CD14-positive monocyte (primary cell): ENCODE measurements around the gene GMDS. TPM values are rescaled to one million over a fixed set of nuclear protein-coding genes. Genes with fewer than 3 reads are reported as not detected.

Experiments
- DNase-seq, 3 donors: peaks; one replicate each; pipeline ENCODE4 v3.0.0-alpha.2; 2011 to 2022
- H2AFZ ChIP-seq: 2 replicates; pipeline ENCODE4 v1.6.0; 2012; ENCODE audit warnings: mild to moderate bottlenecking, low read depth, low read length, inconsistent platforms; ENCODE audit not compliant: insufficient read depth, poor library complexity, severe bottlenecking
- H3K27ac ChIP-seq, 2 donors: 1 replicate in 1 of 2; 2 replicates in 1 of 2; pipeline ENCODE4 v1.5.1; 2012 to 2013; ENCODE audit warnings: low read length in 2 of 2, control low read depth in 1 of 2, inconsistent platforms in 1 of 2, low read depth in 1 of 2, mild to moderate bottlenecking in 1 of 2
- H3K27me3 ChIP-seq, 2 donors: one replicate each; pipeline versions ENCODE4 v1.6.0 to v1.6.1; 2011 to 2013; ENCODE audit warnings: low read length in 2 of 2; ENCODE audit not compliant: control insufficient read depth in 2 of 2, insufficient read depth in 2 of 2
- H3K36me3 ChIP-seq, 2 donors: replicated peaks in 1 of 2; 1 replicate in 1 of 2; 2 replicates in 1 of 2; pipeline versions ENCODE4 v1.5.1 to v1.6.1; 2012 to 2013; ENCODE audit warnings: low read length in 2 of 2, control low read depth in 1 of 2, inconsistent platforms in 1 of 2, mild to moderate bottlenecking in 1 of 2; ENCODE audit not compliant: insufficient read depth in 2 of 2, control insufficient read depth in 1 of 2
- H3K4me1 ChIP-seq, 2 donors: 1 replicate in 1 of 2; 2 replicates in 1 of 2; pipeline versions ENCODE4 v1.5.1 to v1.6.1; 2012 to 2013; ENCODE audit warnings: low read length in 2 of 2, control low read depth in 1 of 2, inconsistent platforms in 1 of 2, mild to moderate bottlenecking in 1 of 2, moderate library complexity in 1 of 2; ENCODE audit not compliant: insufficient read depth in 2 of 2, control insufficient read depth in 1 of 2
- H3K4me2 ChIP-seq: replicated peaks from 2 replicates; pipeline ENCODE3; 2012; ENCODE audit warnings: low read length, moderate library complexity, mild to moderate bottlenecking; ENCODE audit not compliant: poor library complexity, severe bottlenecking; ENCODE audit errors: extremely low read depth
- H3K4me3 ChIP-seq, 3 experiments: fragments of 200-600 bp in 1 of 3; sonication (generic) in 1 of 3; replicated peaks in 1 of 3; 1 replicate in 2 of 3; 2 replicates in 1 of 3; pipeline ENCODE4 v1.5.1; 2011 to 2013; ENCODE audit warnings: low read length in 3 of 3, mild to moderate bottlenecking in 3 of 3, control low read depth in 2 of 3, low read depth in 2 of 3, inconsistent platforms in 1 of 3, moderate library complexity in 1 of 3
- H3K79me2 ChIP-seq: 2 replicates; pipeline ENCODE4 v1.6.0; 2012; ENCODE audit warnings: mild to moderate bottlenecking, control low read depth, inconsistent platforms, low read length, moderate library complexity; ENCODE audit not compliant: insufficient read depth
- H3K9ac ChIP-seq: 2 replicates; pipeline ENCODE4 v1.6.0; 2017; ENCODE audit warnings: low read length, mild to moderate bottlenecking; ENCODE audit not compliant: insufficient read depth, poor library complexity, severe bottlenecking
- H3K9me3 ChIP-seq, 2 donors: replicated peaks in 1 of 2; 1 replicate in 1 of 2; 2 replicates in 1 of 2; pipeline versions ENCODE4 v1.5.1 to v1.6.1; 2012 to 2013; ENCODE audit warnings: low read length in 2 of 2, control low read depth in 1 of 2; ENCODE audit not compliant: control insufficient read depth in 1 of 2, insufficient read depth in 1 of 2
- H4K20me1 ChIP-seq: 2 replicates; pipeline ENCODE4 v1.6.0; 2012; ENCODE audit warnings: mild to moderate bottlenecking, low read length, control low read depth, moderate library complexity; ENCODE audit not compliant: insufficient read depth
- H3K27ac Mint-ChIP-seq, 7 donors: one replicate each; pipeline ENCODE4 v1.8.0; 2020; ENCODE audit warnings: mild to moderate bottlenecking in 7 of 7, mixed read lengths in 7 of 7, moderate library complexity in 6 of 7, inconsistent platforms in 2 of 7
- H3K27me3 Mint-ChIP-seq, 3 donors: one replicate each; pipeline ENCODE4 v1.8.0; 2021 to 2022; ENCODE audit warnings: low read depth in 3 of 3, mild to moderate bottlenecking in 3 of 3, mixed read lengths in 3 of 3, moderate library complexity in 3 of 3, inconsistent platforms in 1 of 3
- H3K36me3 Mint-ChIP-seq, 2 donors: one replicate each; pipeline ENCODE4 v1.8.0; 2020; ENCODE audit warnings: mixed read lengths in 2 of 2, inconsistent platforms in 1 of 2, mild to moderate bottlenecking in 1 of 2
- H3K4me1 Mint-ChIP-seq: one replicate; pipeline ENCODE4 v1.8.0; 2020; ENCODE audit warnings: mild to moderate bottlenecking, mixed read lengths
- H3K4me3 Mint-ChIP-seq, 2 donors: one replicate each; pipeline ENCODE4 v1.8.0; 2020; ENCODE audit warnings: mild to moderate bottlenecking in 2 of 2, mixed read lengths in 2 of 2, moderate library complexity in 1 of 2
- H3K9me3 Mint-ChIP-seq, 7 donors: one replicate each; pipeline ENCODE4 v1.8.0; 2020 to 2022; ENCODE audit warnings: mixed read lengths in 7 of 7, mild to moderate bottlenecking in 6 of 7, moderate library complexity in 6 of 7, inconsistent platforms in 2 of 7
- WGBS: methylation state at CpG from one replicate; pipeline ENCODE4 v1.1.5; 2013; ENCODE audit warnings: missing lambda C conversion rate; ENCODE audit not compliant: insufficient coverage; 5-methylcytosine and 5-hydroxymethylcytosine counted together
- intact Hi-C, 2 donors: fragments of 100-400 bp; cut with micrococcal nuclease; formaldehyde crosslinking; loops; one replicate each; pipeline versions ENCODE4 v1.15.0 to v1.15.1; 2023
- polyA plus RNA-seq, 3 donors: library from polyadenylated mRNA; depleted of rRNA in 1 of 3; unstranded in 2 of 3; stranded (reverse) in 1 of 3; fragments of 300-500 nt in 2 of 3; fragments of >200 nt in 1 of 3; fragmentation: Illumina TruSeq in 2 of 3; gene quantifications; 1 replicate in 2 of 3; 2 replicates in 1 of 3; pipeline ENCODE4 v1.2.3, GENCODE V29; 2012 to 2021
- TF ChIP-seq, protein P1 (sequence below): fragments of 200-600 bp; IDR thresholded peaks from one replicate; pipeline ENCODE4 v1.8.0; 2022; ENCODE audit warnings: antibody characterized with exemption, mild to moderate bottlenecking

Gene GMDS
- polyA plus RNA-seq, 3 donors: 10.5 to 19.9 (median 17.6) TPM

DNA sequence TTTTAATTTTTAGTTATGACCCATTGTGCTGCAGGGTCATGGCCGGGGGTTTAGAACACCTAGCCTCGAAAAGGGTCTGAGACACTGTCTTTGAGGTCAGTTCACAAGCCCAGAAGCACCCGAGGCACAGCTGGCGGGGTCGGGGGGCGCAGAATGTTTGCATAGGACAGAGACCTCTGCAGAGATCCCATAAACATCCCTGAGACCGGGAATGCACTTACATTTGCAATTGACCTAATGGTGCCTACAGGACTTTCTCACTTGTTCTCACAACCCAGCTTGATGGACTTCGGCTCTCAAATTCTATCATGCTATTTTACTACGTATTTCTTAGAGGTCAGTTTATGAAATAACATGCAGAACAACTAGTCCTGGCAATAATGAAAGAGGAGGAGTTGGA lies 669.2 kb downstream of the GMDS start:
- H3K36me3 ChIP-seq: no peaks in the 10 kb centered on the region
- Mint-ChIP-seq H3K9me3 (peaks cover 0 to 11% (median 7%) of the 10 kb centered on the region in 7 donors), H3K36me3 (peaks cover 0 to 1% of the 10 kb centered on the region in 2 donors), H3K27me3 (peaks cover 3 to 8% (median 4%) of the 10 kb centered on the region in 3 donors), H3K4me3 (no peak overlapping the region), H3K27ac (peak overlapping the region in 1 of 7 donors; percentile 21), H3K4me1 (peaks cover 3% of the 10 kb centered on the region)
- no peaks in the 10 kb centered on the region for H3K9me3 ChIP-seq
- no peak overlapping the region for H3K4me3 ChIP-seq
- intact Hi-C loops: no loop called here
- H3K4me2 ChIP-seq: no peak overlapping the region
- no peak overlapping the region for H3K9ac ChIP-seq
- no peaks in the 10 kb centered on the region for H4K20me1 ChIP-seq
- no peak for DNase-seq
- no peaks in the 10 kb centered on the region for H3K4me1 ChIP-seq
- WGBS: 96% methylated on average over 7 of the region's 9 CpGs
- no peaks in the 10 kb centered on the region for H3K79me2 ChIP-seq
- H2AFZ ChIP-seq: no peak overlapping the region
- H3K27ac ChIP-seq: no peak overlapping the region
- TF ChIP-seq, protein P1, sequence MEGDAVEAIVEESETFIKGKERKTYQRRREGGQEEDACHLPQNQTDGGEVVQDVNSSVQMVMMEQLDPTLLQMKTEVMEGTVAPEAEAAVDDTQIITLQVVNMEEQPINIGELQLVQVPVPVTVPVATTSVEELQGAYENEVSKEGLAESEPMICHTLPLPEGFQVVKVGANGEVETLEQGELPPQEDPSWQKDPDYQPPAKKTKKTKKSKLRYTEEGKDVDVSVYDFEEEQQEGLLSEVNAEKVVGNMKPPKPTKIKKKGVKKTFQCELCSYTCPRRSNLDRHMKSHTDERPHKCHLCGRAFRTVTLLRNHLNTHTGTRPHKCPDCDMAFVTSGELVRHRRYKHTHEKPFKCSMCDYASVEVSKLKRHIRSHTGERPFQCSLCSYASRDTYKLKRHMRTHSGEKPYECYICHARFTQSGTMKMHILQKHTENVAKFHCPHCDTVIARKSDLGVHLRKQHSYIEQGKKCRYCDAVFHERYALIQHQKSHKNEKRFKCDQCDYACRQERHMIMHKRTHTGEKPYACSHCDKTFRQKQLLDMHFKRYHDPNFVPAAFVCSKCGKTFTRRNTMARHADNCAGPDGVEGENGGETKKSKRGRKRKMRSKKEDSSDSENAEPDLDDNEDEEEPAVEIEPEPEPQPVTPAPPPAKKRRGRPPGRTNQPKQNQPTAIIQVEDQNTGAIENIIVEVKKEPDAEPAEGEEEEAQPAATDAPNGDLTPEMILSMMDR: no peak
- H3K27me3 ChIP-seq: no peaks in the 10 kb centered on the region

DNA sequence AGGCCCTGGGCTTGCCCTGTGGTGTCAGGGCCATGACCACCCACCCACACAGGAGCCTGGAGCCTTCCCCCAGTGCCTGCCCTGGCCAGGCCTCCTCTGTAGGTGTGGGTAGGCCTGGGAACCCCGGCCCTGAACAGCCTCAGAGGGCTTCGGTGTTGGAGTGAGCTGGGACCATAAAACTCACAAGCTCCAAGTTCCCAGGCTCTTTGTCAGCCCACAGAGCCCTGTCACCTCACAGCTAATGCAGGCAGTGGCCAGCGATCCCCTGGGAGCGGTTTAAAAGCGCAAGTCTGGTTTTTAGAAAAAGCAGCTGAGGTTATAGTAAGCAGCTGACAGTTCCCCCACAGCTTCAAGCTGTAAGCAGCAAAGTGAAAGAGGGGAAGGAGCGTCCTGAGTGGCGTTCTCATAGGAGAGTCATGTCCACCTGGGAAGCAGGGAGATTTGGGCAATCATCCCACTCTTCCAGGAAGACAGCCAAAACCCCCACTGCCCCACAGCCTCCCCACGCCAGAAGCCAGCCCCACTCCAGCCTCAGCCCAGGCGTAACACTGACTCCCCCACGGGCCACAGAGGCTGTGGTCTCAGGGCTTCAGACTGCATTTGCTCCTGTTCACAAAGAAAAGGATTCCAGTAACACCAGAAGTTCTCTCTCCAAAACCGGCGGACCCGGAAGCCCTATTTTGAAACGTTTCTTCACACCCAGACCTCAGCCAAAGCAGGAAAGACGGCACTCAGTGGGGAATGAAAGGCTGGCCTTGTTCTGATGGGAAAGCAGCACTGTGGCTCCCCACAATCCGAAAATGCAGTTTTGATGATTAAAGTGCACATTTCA lies 670.0 kb downstream of the GMDS start:
- Histone ChIP-seq H3K4me1 (no peaks in the 10 kb centered on the region), H3K4me2 (no peak overlapping the region), H4K20me1 (no peaks in the 10 kb centered on the region), H3K79me2 (no peaks in the 10 kb centered on the region), H3K9me3 (peaks cover 0 to 4% of the 10 kb centered on the region in 2 donors), H3K9ac (no peak overlapping the region), H3K27me3 (no peaks in the 10 kb centered on the region), H3K4me3 (no peak overlapping the region), H3K36me3 (no peaks in the 10 kb centered on the region), H3K27ac (no peak overlapping the region), H2AFZ (no peak overlapping the region)
- TF ChIP-seq, protein P1: no peak
- 93% methylated on average over 8 of the region's 16 CpGs for WGBS
- Mint-ChIP-seq H3K27ac (no peak overlapping the region), H3K4me1 (peaks cover 3% of the 10 kb centered on the region), H3K4me3 (no peak overlapping the region), H3K36me3 (peaks cover 0 to 6% of the 10 kb centered on the region in 2 donors), H3K9me3 (peaks cover 7 to 16% (median 15%) of the 10 kb centered on the region in 7 donors), H3K27me3 (peaks cover 3 to 8% (median 4%) of the 10 kb centered on the region in 3 donors)
- no peak for DNase-seq
- intact Hi-C loops: no loop called here
